Transverse colon (tissue), 4 donors: ENCODE results near the gene PLEKHA6. TPM values are rescaled to one million over a fixed set of nuclear protein-coding genes. Genes with fewer than 3 reads are reported as not detected.

Experiments
- DNase-seq: peaks from one replicate; pipeline ENCODE4 v3.0.0-alpha.2; 2019
- H3K27ac ChIP-seq, 4 donors: fragments of 200-600 bp; sonication (generic); 2 replicates each; pipeline ENCODE4 v1.5.1; 2016 to 2018; ENCODE audit warnings: inconsistent platforms in 4 of 4
- H3K27me3 ChIP-seq: fragments of 200-600 bp; sonication (generic); 2 replicates; pipeline ENCODE4 v1.5.1; 2017; ENCODE audit warnings: inconsistent platforms
- H3K36me3 ChIP-seq, 4 donors: fragments of 200-600 bp; sonication (generic); 2 replicates each; pipeline ENCODE4 v1.5.1; 2017 to 2019; ENCODE audit warnings: inconsistent platforms in 4 of 4
- H3K4me1 ChIP-seq, 4 donors: fragments of 200-600 bp; sonication (generic); 2 replicates each; pipeline ENCODE4 v1.5.1; 2017 to 2020; ENCODE audit warnings: inconsistent platforms in 4 of 4
- H3K4me3 ChIP-seq, 4 donors: fragments of 200-600 bp; sonication (generic); 1 replicate in 1 of 4; 2 replicates in 3 of 4; pipeline versions ENCODE4 v1.5.1 to v1.6.1; 2017 to 2019; ENCODE audit warnings: inconsistent platforms in 4 of 4
- H3K9me3 ChIP-seq, 2 donors: fragments of 200-600 bp; sonication (generic); 2 replicates each; pipeline ENCODE4 v1.5.1; 2017 to 2019; ENCODE audit warnings: inconsistent platforms in 2 of 2
- CTCF ChIP-seq, 5 experiments: fragments of 200-600 bp in 3 of 5; fragments of 450-650 bp in 2 of 5; sonication (generic) in 3 of 5; IDR thresholded peaks; 1 replicate in 2 of 5; 2 replicates in 3 of 5; pipeline ENCODE4 v1.5.1; 2016 to 2017; ENCODE audit warnings: antibody characterized with exemption in 5 of 5, inconsistent platforms in 3 of 5, mild to moderate bottlenecking in 2 of 5, moderate library complexity in 1 of 5
- EP300 ChIP-seq: sonication (generic); formaldehyde crosslinking; IDR thresholded peaks from one replicate; pipeline ENCODE4 v1.6.1; 2017; ENCODE audit warnings: antibody characterized with exemption, low read depth
- POLR2A ChIP-seq: fragments of 450-650 bp; IDR thresholded peaks from one replicate; pipeline ENCODE4 v1.6.1; 2016; ENCODE audit warnings: antibody characterized with exemption, mild to moderate bottlenecking, moderate library complexity
- POLR2AphosphoS5 ChIP-seq, 3 donors: sonication (generic); formaldehyde crosslinking; IDR thresholded peaks; one replicate each; pipeline ENCODE4 v1.6.1; 2016; ENCODE audit warnings: antibody characterized with exemption in 3 of 3
- WGBS, 2 donors: methylation state at CpG; one replicate each; pipeline ENCODE4 v1.1.5; 2018; ENCODE audit warnings: low coverage in 1 of 2; 5-methylcytosine and 5-hydroxymethylcytosine counted together
- in situ Hi-C, 4 donors: fragments of 200-750 bp; cut with MboI; loops; one replicate each; pipeline versions ENCODE4 v1.15.0 to v1.15.1; 2017; ENCODE audit warnings: low sequenced_read_pairs in 3 of 4, low pct_ligation_motif_present in 1 of 4, low pct_unique_long_range_greater_than_20kb in 1 of 4
- intact Hi-C: fragments of 100-400 bp; cut with DNase I; formaldehyde crosslinking; loops from one replicate; pipeline ENCODE4 v1.15.1; 2023; ENCODE audit warnings: low total_unique reads
- total RNA-seq, 4 donors: library from RNA; depleted of rRNA; stranded (reverse); fragments of >200 nt; gene quantifications; one replicate each; pipeline ENCODE4 v1.1.0, GENCODE V29; 2016

The PLEKHA6 gene
- total RNA-seq, 4 donors from 2014 or later = 58.7 to 209 (median 97.9) TPM

DNA sequence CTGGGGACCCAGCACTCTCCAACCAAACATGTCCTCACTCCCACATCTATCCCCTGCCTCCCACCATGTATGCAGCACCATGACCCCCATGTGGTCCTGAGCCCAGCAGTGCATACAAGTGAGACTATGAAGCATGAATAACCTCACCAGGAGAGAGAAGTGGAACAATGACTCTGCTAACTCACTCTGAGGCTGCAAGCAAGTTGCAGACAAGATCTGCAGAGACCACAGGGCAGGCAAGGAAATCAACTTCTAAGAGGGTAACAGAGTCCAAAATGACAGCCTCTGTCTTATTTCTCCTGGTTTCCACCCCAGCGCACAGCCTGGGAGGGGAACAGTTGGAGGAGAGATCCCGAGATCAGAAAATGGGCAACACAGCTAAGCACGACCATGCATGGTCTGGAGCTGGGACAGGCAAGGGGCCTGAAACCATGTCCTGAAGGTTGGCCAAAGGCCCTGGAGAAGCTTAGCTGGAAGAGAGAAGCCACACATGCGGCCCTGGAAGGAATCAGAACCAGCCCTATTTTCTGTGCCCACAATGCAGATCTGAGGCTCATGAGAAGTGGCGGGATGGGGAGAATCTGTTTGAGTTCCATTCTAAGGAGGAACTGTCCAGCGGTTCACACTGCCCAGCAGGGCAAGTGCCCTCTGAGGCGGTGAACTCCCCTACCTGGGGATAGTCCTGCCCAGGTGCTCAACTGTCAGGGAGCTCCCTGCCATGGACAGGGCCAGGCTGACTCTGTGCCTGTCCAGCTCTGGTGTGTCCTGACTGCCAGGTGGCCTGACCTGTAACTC is 181.0 kb downstream of the PLEKHA6 start:
- no peak overlapping the region for H3K4me3 ChIP-seq
- WGBS, 2 donors = 56 to 81% methylated on average over 3 to 6 of the region's 7 CpGs
- intact Hi-C loops (no loop called here), in situ Hi-C loops (no loop called here)
- no peak for DNase-seq
- H3K4me1 ChIP-seq = no peaks in the 10 kb centered on the region
- H3K36me3 ChIP-seq = no peaks in the 10 kb centered on the region
- peaks cover 10% of the 10 kb centered on the region for H3K27me3 ChIP-seq
- no peak for TF ChIP-seq POLR2A
- no peak for TF ChIP-seq POLR2AphosphoS5 (IDR thresholded peaks at IDR 0.05)
- no peak for TF ChIP-seq CTCF (IDR thresholded peaks at IDR 0.05)
- no peak for TF ChIP-seq EP300
- no peaks in the 10 kb centered on the region for H3K9me3 ChIP-seq
- no peak overlapping the region for H3K27ac ChIP-seq

- H3K4me3 ChIP-seq = no peak overlapping the region
- no peak overlapping the region for H3K27ac ChIP-seq
- no peaks in the 10 kb centered on the region for H3K9me3 ChIP-seq
- intact Hi-C loops = no loop called here
- WGBS, 2 donors = 39 to 71% methylated on average over 1 to 4 of the region's 4 CpGs
- H3K36me3 ChIP-seq = no peaks in the 10 kb centered on the region
- in situ Hi-C loops = no loop called here
- TF ChIP-seq EP300 (no peak), CTCF (IDR thresholded peaks at IDR 0.05) (no peak), POLR2AphosphoS5 (IDR thresholded peaks at IDR 0.05) (no peak)
- DNase-seq = no peak
- H3K27me3 ChIP-seq = peaks cover 10% of the 10 kb centered on the region
- no peaks in the 10 kb centered on the region for H3K4me1 ChIP-seq
Measured at GRCh38 chr1:204177133-204177532, 182.6 kb downstream of the PLEKHA6 start.

GRCh38 chr1:204176049-204176448 is 183.7 kb downstream of the PLEKHA6 start:
- DNase-seq = no peak
- H3K9me3 ChIP-seq = no peaks in the 10 kb centered on the region
- in situ Hi-C loops (no loop called here), intact Hi-C loops (no loop called here)
- H3K27me3 ChIP-seq = peaks cover 10% of the 10 kb centered on the region
- 78 to 96% methylated on average over 4 to 5 of the region's 5 CpGs for WGBS, 2 donors
- no peak for TF ChIP-seq POLR2A
- no peak overlapping the region for H3K27ac ChIP-seq
- no peaks in the 10 kb centered on the region for H3K36me3 ChIP-seq
- H3K4me1 ChIP-seq = no peaks in the 10 kb centered on the region
- H3K4me3 ChIP-seq = no peak overlapping the region

DNA sequence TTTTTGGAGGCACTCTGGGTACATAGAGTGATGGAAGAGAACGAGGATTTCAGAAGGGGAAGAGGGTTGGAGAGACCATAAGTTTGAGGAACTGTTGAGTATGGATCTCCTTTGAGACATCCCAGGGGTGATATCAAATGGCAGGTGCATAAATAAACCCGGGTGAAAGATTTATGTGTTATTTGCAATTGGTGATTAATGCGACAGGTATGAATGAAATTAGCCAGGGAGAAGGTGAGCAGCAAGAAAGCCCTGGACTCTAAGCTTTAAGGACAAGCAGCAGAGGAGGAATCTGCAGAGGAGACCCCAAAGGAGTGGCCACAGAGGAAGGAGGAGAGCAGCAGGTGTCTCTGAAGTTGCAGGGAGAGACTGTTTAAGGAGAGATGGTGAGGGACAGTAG is 184.8 kb downstream of the PLEKHA6 start:
- intact Hi-C loops = no loop called here

More for the DNA sequence above, 184.8 kb downstream of the PLEKHA6 start:
- Histone ChIP-seq H3K9me3 (peaks cover 0 to 5% of the 10 kb centered on the region in 2 donors), H3K4me1 (no peaks in the 10 kb centered on the region), H3K4me3 (no peak overlapping the region), H3K27ac (no peak overlapping the region), H3K27me3 (peaks cover 10% of the 10 kb centered on the region), H3K36me3 (no peaks in the 10 kb centered on the region)
- DNase-seq = no peak
- WGBS, 2 donors = 56 to 70% methylated on average over 3 of the region's 3 CpGs
- in situ Hi-C loops = no loop called here
- TF ChIP-seq POLR2A (no peak), CTCF (IDR thresholded peaks at IDR 0.05) (no peak), EP300 (no peak), POLR2AphosphoS5 (IDR thresholded peaks at IDR 0.05) (no peak)
